Renal pelvis (tissue), 4 donors: Measurements from ENCODE around the gene VWC2L. TPM values are rescaled to one million over a fixed set of nuclear protein-coding genes. Genes with fewer than 3 reads are reported as not detected.

Experiments
- DNase-seq: peaks from one replicate; pipeline ENCODE4 v3.0.0-alpha.2; 2013
- polyA plus RNA-seq, 3 donors: library from polyadenylated mRNA; unstranded; fragments of 120-200 nt; gene quantifications; one replicate each; pipeline ENCODE4 v1.2.1, GENCODE V29; 2013; ENCODE audit not compliant: insufficient read length in 3 of 3

VWC2L gene
- polyA plus RNA-seq, 3 donors: 0.04 to 0.22 (median 0.16) TPM

GRCh38 chr2:214591366-214591765, 180.5 kb downstream of the VWC2L start:
- DNase-seq: no peak

GRCh38 chr2:214592011-214592410, 181.2 kb downstream of the VWC2L start:
- DNase-seq: no peak

GRCh38 chr2:214593727-214594126, 182.9 kb downstream of the VWC2L start:
- no peak for DNase-seq

GRCh38 chr2:214601852-214602633, 191.2 kb downstream of the VWC2L start:
- no peak for DNase-seq

- no peak for DNase-seq
Observed at GRCh38 chr2:214604861-214605260, 194.0 kb downstream of the VWC2L start.

GRCh38 chr2:214607051-214607450, 196.2 kb downstream of the VWC2L start:
- DNase-seq: no peak

- DNase-seq: no peak
Observed at GRCh38 chr2:214611015-214611414, 200.2 kb downstream of the VWC2L start.

- no peak for DNase-seq
Observed at GRCh38 chr2:214624166-214624760, 213.4 kb downstream of the VWC2L start.

- DNase-seq: no peak
Observed at GRCh38 chr2:214628091-214628490, 217.2 kb downstream of the VWC2L start.
